IMR-90 (cell line): ENCODE data around the gene TRAPPC2B. TPM values are rescaled to one million over a fixed set of nuclear protein-coding genes. Genes with fewer than 3 reads are reported as not detected.

Experiments used
- RCOR1 ChIP-seq: IDR thresholded peaks from 2 replicates; pipeline ENCODE4 v1.6.1; 2012; ENCODE audit warnings: mild to moderate bottlenecking, low read length, improper control_type of control experiment; ENCODE audit not compliant: insufficient replicate concordance
- polyA plus RNA-seq, 3 experiments: library from polyadenylated mRNA; depleted of rRNA; stranded (reverse); fragments of >200 nt; gene quantifications; 2 replicates each; pipeline ENCODE4 v1.2.3, GENCODE V29; 2012; ENCODE audit warnings: low replicate concordance in 1 of 3
- total RNA-seq: library from RNA; depleted of rRNA; stranded (reverse); fragments of >200 nt; gene quantifications from 2 replicates; pipeline ENCODE4 v1.2.3, GENCODE V29; 2012
- TF ChIP-seq, protein P1 (sequence below): conservative IDR thresholded peaks from 2 replicates; pipeline ENCODE4 v1.5.1; 2012; ENCODE audit warnings: mild to moderate bottlenecking, low read depth, low read length, improper control_type of control experiment

TRAPPC2B gene
- total and polyA plus RNA-seq, 2 of the 4 experiments (the other 2 are of a cell fraction): 14.9 to 20.4 TPM

- TF ChIP-seq, protein P1, sequence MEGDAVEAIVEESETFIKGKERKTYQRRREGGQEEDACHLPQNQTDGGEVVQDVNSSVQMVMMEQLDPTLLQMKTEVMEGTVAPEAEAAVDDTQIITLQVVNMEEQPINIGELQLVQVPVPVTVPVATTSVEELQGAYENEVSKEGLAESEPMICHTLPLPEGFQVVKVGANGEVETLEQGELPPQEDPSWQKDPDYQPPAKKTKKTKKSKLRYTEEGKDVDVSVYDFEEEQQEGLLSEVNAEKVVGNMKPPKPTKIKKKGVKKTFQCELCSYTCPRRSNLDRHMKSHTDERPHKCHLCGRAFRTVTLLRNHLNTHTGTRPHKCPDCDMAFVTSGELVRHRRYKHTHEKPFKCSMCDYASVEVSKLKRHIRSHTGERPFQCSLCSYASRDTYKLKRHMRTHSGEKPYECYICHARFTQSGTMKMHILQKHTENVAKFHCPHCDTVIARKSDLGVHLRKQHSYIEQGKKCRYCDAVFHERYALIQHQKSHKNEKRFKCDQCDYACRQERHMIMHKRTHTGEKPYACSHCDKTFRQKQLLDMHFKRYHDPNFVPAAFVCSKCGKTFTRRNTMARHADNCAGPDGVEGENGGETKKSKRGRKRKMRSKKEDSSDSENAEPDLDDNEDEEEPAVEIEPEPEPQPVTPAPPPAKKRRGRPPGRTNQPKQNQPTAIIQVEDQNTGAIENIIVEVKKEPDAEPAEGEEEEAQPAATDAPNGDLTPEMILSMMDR: no peak
- TF ChIP-seq RCOR1: no peak
These were observed 12.2 kb upstream of the TRAPPC2B start, which contains the start of gene ZNF304 (continued) for GRCh38 chr19:57350877-57351805.
